Measurements from ENCODE around the gene ARHGAP22. TPM values are rescaled to one million over a fixed set of nuclear protein-coding genes. Genes with fewer than 3 reads are reported as not detected.

ARHGAP22 gene
- polyA plus RNA-seq, 1 donor from 2014 or later, result 0.15 TPM

GRCh38 chr10:48572414-48572813 lies 32.5 kb downstream of the ARHGAP22 start:
- no peak overlapping the region for H3K9ac ChIP-seq (ENCODE audit: low read length)
- no peak overlapping the region for H3K4me2 ChIP-seq (ENCODE audit: low read length)
- H3K79me2 ChIP-seq (replicated peaks; ENCODE audit: insufficient read depth, low read length), result no peaks in the 10 kb centered on the region
- H3K9me2 ChIP-seq (ENCODE audit: insufficient read depth, low read length), result no peaks in the 10 kb centered on the region
- no peak for TF ChIP-seq CTCF (IDR thresholded peaks at IDR 0.05; ENCODE audit: poor library complexity, severe bottlenecking)
- TF ChIP-seq MXI1 (conservative IDR thresholded peaks at IDR 0.05; ENCODE audit: poor library complexity, severe bottlenecking), result no peak
- TF ChIP-seq REST (IDR thresholded peaks at IDR 0.05; ENCODE audit: borderline replicate concordance), result no peak
- no peak for TF ChIP-seq SMC3 (conservative IDR thresholded peaks at IDR 0.05; ENCODE audit: poor library complexity)
- no peak for TF ChIP-seq TAF1 (IDR thresholded peaks at IDR 0.05; ENCODE audit: low read depth)
- no peak for TF ChIP-seq EP300 (conservative IDR thresholded peaks at IDR 0.05; ENCODE audit: poor library complexity, severe bottlenecking)
- TF ChIP-seq EZH2 (IDR thresholded peaks at IDR 0.05; ENCODE audit: borderline replicate concordance, insufficient read depth, low read length, poor library complexity, severe bottlenecking), result no peak
- no peak for TF ChIP-seq RAD21 (conservative IDR thresholded peaks at IDR 0.05)
- no peak for TF ChIP-seq POLR2AphosphoS5 (IDR thresholded peaks at IDR 0.05)
- H4K20me1 ChIP-seq (ENCODE audit: insufficient read depth), result no peaks in the 10 kb centered on the region
- H3K27ac ChIP-seq (ENCODE audit: low read length), result no peak overlapping the region
- H3K36me3 ChIP-seq (ENCODE audit: insufficient read depth, low read length), result no peaks in the 10 kb centered on the region
- H3F3A ChIP-seq (ENCODE audit: insufficient read depth, low read length, poor library complexity, severe bottlenecking), result no peaks in the 10 kb centered on the region
- H3K4me3 ChIP-seq (ENCODE audit: low read length), result no peak overlapping the region
- H3K9me3 ChIP-seq (ENCODE audit: low read length), result no peaks in the 10 kb centered on the region
- H3K27me3 ChIP-seq (ENCODE audit: insufficient read depth, low read depth, low read length), result no peaks in the 10 kb centered on the region
- H2AFZ ChIP-seq (ENCODE audit: low read depth, low read length), result no peak overlapping the region

- Histone ChIP-seq H3K36me3 (ENCODE audit: insufficient read depth, low read length) (no peaks in the 10 kb centered on the region), H3K79me2 (replicated peaks; ENCODE audit: insufficient read depth, low read length) (no peaks in the 10 kb centered on the region), H3F3A (ENCODE audit: insufficient read depth, low read length, poor library complexity, severe bottlenecking) (no peaks in the 10 kb centered on the region), H2AFZ (ENCODE audit: low read depth, low read length) (no peak overlapping the region), H3K27ac (ENCODE audit: low read length) (no peak overlapping the region), H3K4me3 (ENCODE audit: low read length) (no peak overlapping the region), H3K27me3 (ENCODE audit: insufficient read depth, low read depth, low read length) (no peaks in the 10 kb centered on the region), H3K9me2 (ENCODE audit: insufficient read depth, low read length) (no peaks in the 10 kb centered on the region), H3K4me2 (ENCODE audit: low read length) (no peak overlapping the region), H4K20me1 (ENCODE audit: insufficient read depth) (no peaks in the 10 kb centered on the region), H3K9me3 (ENCODE audit: low read length) (no peaks in the 10 kb centered on the region), H3K9ac (ENCODE audit: low read length) (no peak overlapping the region)
- TF ChIP-seq EZH2 (IDR thresholded peaks at IDR 0.05; ENCODE audit: borderline replicate concordance, insufficient read depth, low read length, poor library complexity, severe bottlenecking) (no peak), TAF1 (IDR thresholded peaks at IDR 0.05; ENCODE audit: low read depth) (no peak), CTCF (IDR thresholded peaks at IDR 0.05; ENCODE audit: poor library complexity, severe bottlenecking) (no peak), POLR2AphosphoS5 (IDR thresholded peaks at IDR 0.05) (no peak), RAD21 (conservative IDR thresholded peaks at IDR 0.05) (no peak), EP300 (conservative IDR thresholded peaks at IDR 0.05; ENCODE audit: poor library complexity, severe bottlenecking) (no peak), SMC3 (conservative IDR thresholded peaks at IDR 0.05; ENCODE audit: poor library complexity) (no peak), REST (IDR thresholded peaks at IDR 0.05; ENCODE audit: borderline replicate concordance) (no peak), MXI1 (conservative IDR thresholded peaks at IDR 0.05; ENCODE audit: poor library complexity, severe bottlenecking) (no peak)
Measured at GRCh38 chr10:48568546-48568945, 36.3 kb downstream of the ARHGAP22 start.

Measured in neural cell (in vitro differentiated cells).